Skeletal muscle tissue (tissue), 4 donors: ENCODE measurements around the gene OVCA2. TPM values are rescaled to one million over a fixed set of nuclear protein-coding genes. Genes with fewer than 3 reads are reported as not detected.

Source experiments
- H3K27ac ChIP-seq: one replicate; pipeline ENCODE4 v1.7.0; 2013; ENCODE audit warnings: mild to moderate bottlenecking, low read depth, low read length, inconsistent platforms
- H3K27me3 ChIP-seq, 3 donors: one replicate each; pipeline ENCODE4 v1.7.0; 2013; ENCODE audit warnings: low read length in 3 of 3; ENCODE audit not compliant: control insufficient read depth in 3 of 3, insufficient read depth in 3 of 3
- H3K36me3 ChIP-seq, 3 donors: one replicate each; pipeline ENCODE4 v1.7.0; 2013; ENCODE audit warnings: low read length in 3 of 3; ENCODE audit not compliant: control insufficient read depth in 3 of 3, insufficient read depth in 3 of 3
- H3K4me1 ChIP-seq, 3 donors: one replicate each; pipeline ENCODE4 v1.7.0; 2013; ENCODE audit warnings: low read length in 3 of 3, mild to moderate bottlenecking in 3 of 3; ENCODE audit not compliant: control insufficient read depth in 3 of 3, insufficient read depth in 3 of 3
- H3K4me3 ChIP-seq, 3 donors: one replicate each; pipeline ENCODE4 v1.7.0; 2013; ENCODE audit warnings: low read length in 3 of 3
- H3K9ac ChIP-seq, 3 donors: one replicate each; pipeline ENCODE4 v1.7.0; 2013; ENCODE audit warnings: low read length in 3 of 3, mild to moderate bottlenecking in 3 of 3, moderate library complexity in 2 of 3, low read depth in 1 of 3
- H3K9me3 ChIP-seq, 3 donors: one replicate each; pipeline ENCODE4 v1.7.0; 2013; ENCODE audit warnings: low read length in 3 of 3; ENCODE audit not compliant: control insufficient read depth in 3 of 3
- total RNA-seq: library from RNA; depleted of rRNA; stranded (reverse); fragments of >200 nt; gene quantifications from one replicate; pipeline ENCODE4 v1.2.3, GENCODE V29; 2014
- donor health status: Osteomylitis.

Gene OVCA2
- total RNA-seq, 1 donor from 2014 or later = 24.0 TPM

GRCh38 chr17:2070241-2071023, 28.6 kb downstream of the OVCA2 start:
- no peaks in the 10 kb centered on the region for H3K9me3 ChIP-seq
- peak overlapping the region; percentile 87 for H3K27ac ChIP-seq
- peaks cover 19 to 23% (median 20%) of the 10 kb centered on the region in 3 donors for H3K36me3 ChIP-seq
- H3K4me1 ChIP-seq = peaks cover 56 to 72% (median 65%) of the 10 kb centered on the region in 3 donors
- H3K27me3 ChIP-seq = no peaks in the 10 kb centered on the region
- peak overlapping the region in 1 of 3 donors; percentile 13 for H3K4me3 ChIP-seq
- H3K9ac ChIP-seq = peak overlapping the region in 1 of 3 donors; percentile 33

- H3K36me3 ChIP-seq = peaks cover 17 to 20% (median 19%) of the 10 kb centered on the region in 3 donors
Observed at GRCh38 chr17:2071024-2071385, 29.2 kb downstream of the OVCA2 start.

GRCh38 chr17:2071455-2072281, 29.8 kb downstream of the OVCA2 start:
- Histone ChIP-seq H3K27ac (peak overlapping the region; percentile 87), H3K27me3 (no peaks in the 10 kb centered on the region), H3K4me1 (peaks cover 56 to 72% (median 65%) of the 10 kb centered on the region in 3 donors), H3K4me3 (no peak overlapping the region), H3K9me3 (no peaks in the 10 kb centered on the region), H3K9ac (peak overlapping the region in 2 of 3 donors; percentile 8 to 33), H3K36me3 (peaks cover 14 to 19% (median 17%) of the 10 kb centered on the region in 3 donors)

More at GRCh38 chr17:2071024-2071385, 29.2 kb downstream of the OVCA2 start:
- no peaks in the 10 kb centered on the region for H3K9me3 ChIP-seq
- peak overlapping the region; percentile 87 for H3K27ac ChIP-seq
- H3K27me3 ChIP-seq = no peaks in the 10 kb centered on the region
- H3K4me3 ChIP-seq = no peak overlapping the region
- peaks cover 56 to 72% (median 65%) of the 10 kb centered on the region in 3 donors for H3K4me1 ChIP-seq
- peak overlapping the region in 1 of 3 donors; percentile 33 for H3K9ac ChIP-seq

- Histone ChIP-seq H3K27ac (peak overlapping the region; percentile 55), H3K9ac (peak overlapping the region in 2 of 3 donors; percentile 40 to 45), H3K4me3 (no peak overlapping the region), H3K27me3 (no peaks in the 10 kb centered on the region), H3K4me1 (peaks cover 46 to 65% (median 58%) of the 10 kb centered on the region in 3 donors), H3K9me3 (no peaks in the 10 kb centered on the region), H3K36me3 (peaks cover 14 to 19% (median 19%) of the 10 kb centered on the region in 3 donors)
Observed at GRCh38 chr17:2074919-2075318, 33.1 kb downstream of the OVCA2 start.

GRCh38 chr17:2075336-2076086, 33.7 kb downstream of the OVCA2 start:
- Histone ChIP-seq H3K4me1 (peaks cover 40 to 59% (median 52%) of the 10 kb centered on the region in 3 donors), H3K27me3 (no peaks in the 10 kb centered on the region), H3K4me3 (peak overlapping the region in 1 of 3 donors; percentile 22), H3K36me3 (peaks cover 14 to 21% (median 19%) of the 10 kb centered on the region in 3 donors), H3K9me3 (no peaks in the 10 kb centered on the region), H3K9ac (peak overlapping the region in 2 of 3 donors; percentile 47 to 73), H3K27ac (peak overlapping the region; percentile 81)

GRCh38 chr17:2076087-2076984, 34.5 kb downstream of the OVCA2 start:
- no peaks in the 10 kb centered on the region for H3K9me3 ChIP-seq
- no peaks in the 10 kb centered on the region for H3K27me3 ChIP-seq
- H3K4me1 ChIP-seq = peaks cover 34 to 51% (median 44%) of the 10 kb centered on the region in 3 donors
- H3K27ac ChIP-seq = peak overlapping the region; percentile 81
- peaks cover 20 to 25% (median 24%) of the 10 kb centered on the region in 3 donors for H3K36me3 ChIP-seq
- no peak overlapping the region for H3K4me3 ChIP-seq
- peak overlapping the region; percentile 45 to 73 (median 47) for H3K9ac ChIP-seq

GRCh38 chr17:2077040-2077439, 35.2 kb downstream of the OVCA2 start:
- peak overlapping the region; percentile 81 for H3K27ac ChIP-seq
- peaks cover 36 to 51% (median 43%) of the 10 kb centered on the region in 3 donors for H3K4me1 ChIP-seq
- no peaks in the 10 kb centered on the region for H3K27me3 ChIP-seq
- H3K4me3 ChIP-seq = no peak overlapping the region
- H3K9ac ChIP-seq = peak overlapping the region in 2 of 3 donors; percentile 45 to 73
- peaks cover 23 to 30% (median 27%) of the 10 kb centered on the region in 3 donors for H3K36me3 ChIP-seq
- no peaks in the 10 kb centered on the region for H3K9me3 ChIP-seq

GRCh38 chr17:2081564-2081963, 39.7 kb downstream of the OVCA2 start:
- H3K9ac ChIP-seq = peak overlapping the region in 1 of 3 donors; percentile 33
- no peak overlapping the region for H3K27ac ChIP-seq
- H3K27me3 ChIP-seq = no peaks in the 10 kb centered on the region
- H3K4me1 ChIP-seq = peaks cover 57 to 69% (median 61%) of the 10 kb centered on the region in 3 donors
- H3K4me3 ChIP-seq = no peak overlapping the region
- H3K9me3 ChIP-seq = no peaks in the 10 kb centered on the region
- peaks cover 24 to 28% (median 27%) of the 10 kb centered on the region in 3 donors for H3K36me3 ChIP-seq
